ENCODE results near the gene SLC5A11.
"Not testable (repeated sequence)": the region's sequence is repeated elsewhere in the genome, so short reads cannot be mapped to it uniquely, and the experiment has no call there.

Gene SLC5A11

DNA sequence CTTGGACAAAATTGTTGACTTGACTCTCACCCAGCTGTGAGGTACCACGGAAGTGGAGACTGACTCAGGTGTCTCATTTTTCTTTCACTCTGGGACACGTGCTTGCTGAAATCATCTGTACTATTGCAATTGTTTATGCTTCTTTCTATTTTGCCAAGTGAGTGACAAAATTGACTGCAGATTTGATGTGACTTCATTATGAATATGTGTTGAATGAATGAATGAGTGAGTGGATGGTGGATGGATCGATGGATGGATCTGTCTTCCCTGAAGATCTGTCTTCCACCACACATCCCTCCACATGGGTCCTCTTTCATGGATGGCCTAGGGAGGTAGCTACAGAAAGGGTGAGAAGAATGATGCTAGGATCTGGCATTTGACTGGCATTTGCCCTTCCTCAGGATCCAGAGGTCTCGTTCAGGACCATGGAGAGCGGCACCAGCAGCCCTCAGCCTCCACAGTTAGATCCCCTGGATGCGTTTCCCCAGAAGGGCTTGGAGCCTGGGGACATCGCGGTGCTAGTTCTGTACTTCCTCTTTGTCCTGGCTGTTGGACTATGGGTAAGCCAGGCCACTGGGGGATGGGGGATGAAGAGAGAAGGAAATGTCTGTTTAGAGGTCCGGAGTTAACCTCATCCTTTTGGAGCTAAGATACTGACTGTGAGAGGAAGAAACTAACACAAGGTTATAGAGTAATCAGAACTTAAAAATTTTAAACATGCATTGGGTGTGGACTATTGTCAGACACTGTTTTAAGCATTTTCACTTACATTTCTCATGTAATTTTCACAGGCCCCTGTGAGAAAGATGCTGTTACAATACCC lies 12.7 kb downstream of the SLC5A11 start:
- DNase-seq (ENCODE audit: low spot score): peak; percentile 88

DNA sequence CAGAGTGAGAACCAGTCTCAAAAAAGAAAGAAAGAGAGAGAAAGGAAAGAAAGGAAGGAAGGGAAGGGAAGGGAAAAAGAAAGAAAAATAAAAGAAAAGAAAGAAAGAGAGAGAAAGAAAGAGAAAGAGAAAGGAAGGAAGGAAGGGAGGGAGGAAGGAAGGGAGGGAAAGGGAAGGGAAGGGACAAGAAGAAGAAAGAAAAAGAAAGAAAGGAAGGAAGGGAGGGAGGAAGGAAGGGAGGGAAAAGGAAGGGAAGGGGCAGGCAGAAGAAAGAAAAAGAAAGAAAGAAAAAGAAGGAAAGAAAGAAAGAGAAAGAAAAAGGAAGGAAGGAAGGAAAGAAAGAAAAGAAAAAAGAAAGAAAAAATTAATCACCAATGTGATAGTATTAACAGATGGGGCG lies 15.7 kb downstream of the SLC5A11 start:
- DNase-seq (ENCODE audit: low spot score): no peak

DNA sequence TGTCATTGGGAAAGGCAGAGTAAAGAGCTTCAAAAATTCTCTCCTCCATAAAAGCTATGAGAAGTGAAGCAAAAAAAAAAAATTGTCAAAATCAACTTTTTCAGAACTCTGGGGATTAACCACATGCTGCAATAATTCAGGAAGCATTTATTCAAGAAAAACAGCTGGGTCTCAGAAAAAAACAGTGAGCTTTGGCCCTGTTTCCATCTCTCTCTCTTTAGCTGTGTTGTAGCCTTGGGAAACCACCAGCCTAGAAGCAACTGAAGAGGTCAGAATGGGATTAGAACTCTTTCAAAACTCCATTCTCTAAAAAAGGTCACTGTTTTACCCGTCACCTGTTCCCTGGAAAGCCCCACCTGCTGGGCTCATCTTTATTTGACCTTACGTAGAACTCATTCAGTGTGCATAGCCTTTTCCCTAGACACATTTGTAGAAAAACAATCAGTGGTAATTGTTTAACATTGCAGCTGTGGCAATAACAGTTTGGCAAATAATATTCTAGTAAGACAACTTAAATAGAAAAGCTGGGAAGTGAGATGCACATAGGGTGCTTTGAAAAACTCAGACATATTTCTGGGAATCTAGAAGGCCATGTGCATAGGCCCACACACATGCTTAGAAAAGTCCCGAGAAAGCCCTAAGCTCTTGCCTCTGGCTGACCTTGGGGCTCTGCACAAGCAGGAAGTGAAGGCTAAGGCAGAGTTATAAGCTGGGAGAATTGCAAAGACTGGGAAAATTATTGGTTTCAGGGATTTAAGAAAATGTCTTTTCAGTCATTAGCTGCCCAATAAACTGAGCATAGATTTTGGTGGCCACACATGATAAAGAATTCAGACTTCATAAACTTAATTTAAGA lies 18.0 kb downstream of the SLC5A11 start:
- no peak for DNase-seq (ENCODE audit: low spot score)

DNA sequence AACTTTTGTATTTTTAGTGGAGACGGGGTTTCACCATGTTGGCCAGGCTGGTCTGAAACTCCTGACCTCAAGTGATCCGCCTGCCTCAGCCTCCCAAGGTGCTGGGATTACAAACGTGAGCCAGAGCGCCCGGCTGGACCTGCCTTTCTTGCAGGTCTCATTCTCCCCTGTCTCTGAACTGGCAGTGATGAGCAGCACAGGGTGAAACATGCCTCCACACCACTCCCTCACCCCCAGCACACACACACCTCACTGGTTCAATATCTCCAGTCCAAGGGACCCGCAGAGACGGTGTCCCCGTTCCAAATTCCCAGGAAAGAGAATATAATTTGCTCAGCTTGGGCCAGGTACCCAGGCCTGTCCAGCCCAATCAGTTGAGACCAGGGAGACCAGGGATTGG lies 23.3 kb downstream of the SLC5A11 start:
- no peak for DNase-seq (ENCODE audit: low spot score)

DNA sequence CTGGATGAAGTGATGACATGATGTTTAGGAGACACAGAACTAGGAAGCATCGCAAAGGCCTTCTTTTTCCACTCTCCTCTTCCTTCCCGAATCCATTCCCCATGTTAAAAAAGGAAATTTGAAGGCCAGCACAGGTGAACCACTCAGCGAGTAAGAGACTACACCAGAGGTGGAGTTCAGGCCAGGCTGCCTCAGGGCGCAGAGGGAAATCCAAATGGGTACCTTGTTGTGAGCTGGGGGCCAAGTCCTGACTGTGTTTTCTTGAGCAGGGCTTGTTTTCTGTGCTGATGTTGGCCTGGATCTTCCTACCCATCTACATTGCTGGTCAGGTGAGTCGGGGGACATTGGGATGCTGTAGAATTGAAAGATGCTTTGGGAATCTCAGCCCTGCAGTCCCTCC lies 26.1 kb downstream of the SLC5A11 start:
- no peak for DNase-seq (ENCODE audit: low spot score)

DNA sequence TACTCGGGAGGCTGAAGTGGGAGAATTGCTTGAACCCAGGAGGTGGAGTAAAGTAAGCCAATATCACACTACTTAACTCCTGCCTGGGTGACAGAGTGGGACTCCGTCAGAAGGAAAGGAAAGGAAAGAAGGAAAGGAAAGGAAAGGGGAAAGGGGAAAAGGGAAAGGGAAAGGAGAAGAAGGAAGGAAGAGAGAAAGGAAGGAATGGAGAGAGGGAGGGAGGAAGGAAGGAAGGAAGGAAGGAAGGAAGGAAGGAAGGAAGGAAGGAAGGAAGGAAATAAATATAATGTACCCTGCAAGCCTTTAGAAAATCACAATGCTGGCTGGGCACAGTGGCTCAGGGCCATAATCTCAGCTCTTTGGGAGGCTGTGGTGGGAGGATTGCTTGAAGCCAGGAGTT lies 27.3 kb downstream of the SLC5A11 start:
- no peak for DNase-seq (ENCODE audit: low spot score)

DNA sequence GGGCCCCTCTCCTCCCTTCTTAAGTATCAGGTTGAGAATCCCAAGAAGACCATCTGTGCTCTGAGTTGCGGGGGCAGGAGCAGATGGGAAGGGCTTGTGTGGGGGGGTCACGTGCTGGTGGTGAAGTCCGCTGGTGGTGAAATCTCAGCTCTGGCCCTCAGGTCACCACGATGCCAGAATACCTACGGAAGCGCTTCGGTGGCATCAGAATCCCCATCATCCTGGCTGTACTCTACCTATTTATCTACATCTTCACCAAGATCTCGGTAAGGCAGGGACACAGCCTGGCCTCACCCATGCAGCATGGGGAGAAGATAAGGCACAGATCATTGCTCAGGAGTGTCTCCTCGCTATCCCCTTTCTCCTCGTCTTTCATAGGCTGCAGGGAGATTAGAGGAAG lies 29.7 kb downstream of the SLC5A11 start:
- no peak for DNase-seq (ENCODE audit: low spot score)

DNA sequence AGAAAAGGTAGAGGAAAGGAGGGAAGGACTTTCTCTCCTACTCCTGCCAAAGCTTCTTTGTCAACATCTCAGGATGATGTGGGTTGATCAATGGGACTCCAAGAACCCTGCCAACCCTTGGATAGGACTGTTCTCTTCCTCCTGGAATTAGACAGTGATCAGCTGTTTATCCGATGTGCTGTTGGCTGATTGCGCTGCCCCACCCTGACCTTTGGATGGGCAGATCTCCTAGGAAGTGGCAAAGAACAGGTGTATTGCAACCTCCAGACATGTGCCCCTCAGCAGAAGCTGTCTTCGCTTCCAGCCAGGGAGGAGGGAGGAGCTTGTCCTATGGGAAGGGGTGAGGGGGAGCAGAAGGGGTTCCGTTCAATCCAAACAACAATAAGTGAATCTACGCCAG lies 30.5 kb downstream of the SLC5A11 start:
- DNase-seq (ENCODE audit: low spot score): no peak

DNA sequence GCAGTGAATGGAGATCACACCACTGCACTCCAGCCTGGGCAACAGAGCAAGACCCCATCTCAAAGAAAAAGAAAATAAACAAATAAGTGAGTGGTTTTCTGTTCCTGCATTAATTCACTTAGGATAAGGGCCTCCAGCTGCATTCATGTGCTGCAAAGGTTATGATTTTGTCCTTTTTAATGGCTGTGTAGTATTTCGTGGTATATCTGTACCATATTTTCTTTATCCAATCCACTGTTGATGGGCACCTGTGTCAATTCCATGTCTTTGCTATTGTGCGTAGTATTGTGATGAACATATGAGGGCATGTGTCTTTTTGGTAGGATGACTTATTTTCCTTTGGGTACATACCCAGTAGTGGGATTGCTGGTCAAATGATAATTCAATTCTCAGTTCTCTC lies 33.9 kb downstream of the SLC5A11 start:
- DNase-seq (ENCODE audit: low spot score): no peak

DNA sequence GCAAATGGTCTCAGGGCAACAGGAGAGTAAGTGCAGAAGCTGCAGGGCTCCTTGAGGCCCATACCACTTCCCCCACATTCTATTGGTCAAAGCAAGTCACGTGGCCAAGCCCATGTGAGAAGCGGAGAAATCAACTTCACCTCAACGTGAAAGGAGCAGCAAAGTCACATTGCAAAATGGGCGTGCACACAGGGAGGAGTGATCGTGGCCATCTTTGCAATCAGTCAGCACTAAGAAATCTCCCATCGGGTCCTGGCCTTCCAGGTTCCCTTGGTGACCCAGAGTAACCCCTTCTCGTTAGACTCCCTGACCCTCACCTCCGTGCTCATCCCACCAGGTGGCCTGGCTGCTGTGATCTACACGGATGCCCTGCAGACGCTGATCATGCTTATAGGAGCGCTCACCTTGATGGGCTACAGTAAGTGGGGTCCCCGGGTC lies 38.0 kb downstream of the SLC5A11 start:
- DNase-seq (ENCODE audit: low spot score): no peak

DNA sequence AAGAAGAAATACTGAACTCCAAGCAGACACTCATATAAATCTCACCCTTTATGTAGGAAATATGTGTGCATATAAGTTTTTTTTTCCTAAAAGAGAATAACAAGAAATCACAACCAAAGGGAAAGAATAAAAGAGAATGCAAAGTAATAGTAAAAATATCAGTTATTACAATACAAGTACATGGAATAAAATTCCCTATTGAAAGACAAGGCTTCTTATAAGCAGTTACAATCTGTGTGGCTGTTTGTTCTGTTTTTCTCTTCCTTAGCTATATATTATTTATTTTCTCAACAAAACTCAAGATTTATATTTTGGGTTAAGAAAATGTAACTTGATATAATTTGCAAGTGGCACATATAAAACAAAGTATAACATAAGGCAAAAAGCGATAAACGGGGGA lies 41.7 kb downstream of the SLC5A11 start:
- no peak for DNase-seq (ENCODE audit: low spot score)

DNA sequence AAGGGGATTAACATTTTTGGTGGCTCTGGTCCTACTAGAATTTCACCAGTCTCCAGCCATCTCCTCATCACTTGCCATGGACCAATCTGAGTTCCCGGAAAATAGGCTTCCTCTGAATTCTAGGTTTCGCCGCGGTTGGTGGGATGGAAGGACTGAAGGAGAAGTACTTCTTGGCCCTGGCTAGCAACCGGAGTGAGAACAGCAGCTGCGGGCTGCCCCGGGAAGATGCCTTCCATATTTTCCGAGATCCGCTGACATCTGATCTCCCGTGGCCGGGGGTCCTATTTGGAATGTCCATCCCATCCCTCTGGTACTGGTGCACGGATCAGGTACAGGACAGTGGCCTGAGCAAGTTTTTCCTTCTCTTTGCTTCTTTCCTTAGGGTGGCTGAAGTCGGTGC lies 45.0 kb downstream of the SLC5A11 start:
- DNase-seq (ENCODE audit: low spot score): no peak

DNA sequence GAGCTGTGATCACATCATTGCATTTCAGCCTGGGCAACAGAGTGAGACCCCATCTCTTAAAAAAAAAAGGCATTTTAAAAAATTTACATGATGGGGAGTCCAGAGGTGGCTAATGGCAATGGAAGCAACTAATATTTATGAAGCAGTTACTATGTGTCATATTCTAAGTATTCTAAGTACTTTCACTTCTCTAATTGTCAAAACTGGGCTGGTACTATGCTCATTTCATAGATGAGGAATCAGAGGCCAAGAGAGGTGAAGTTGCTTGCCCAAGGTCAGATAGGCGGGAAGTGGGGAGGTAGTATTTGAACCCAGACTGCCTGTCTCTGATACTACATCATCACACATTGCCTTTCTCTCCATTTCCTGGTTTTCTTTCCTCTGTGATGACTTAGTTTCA lies 50.7 kb downstream of the SLC5A11 start:
- DNase-seq (ENCODE audit: low spot score): no peak

DNA sequence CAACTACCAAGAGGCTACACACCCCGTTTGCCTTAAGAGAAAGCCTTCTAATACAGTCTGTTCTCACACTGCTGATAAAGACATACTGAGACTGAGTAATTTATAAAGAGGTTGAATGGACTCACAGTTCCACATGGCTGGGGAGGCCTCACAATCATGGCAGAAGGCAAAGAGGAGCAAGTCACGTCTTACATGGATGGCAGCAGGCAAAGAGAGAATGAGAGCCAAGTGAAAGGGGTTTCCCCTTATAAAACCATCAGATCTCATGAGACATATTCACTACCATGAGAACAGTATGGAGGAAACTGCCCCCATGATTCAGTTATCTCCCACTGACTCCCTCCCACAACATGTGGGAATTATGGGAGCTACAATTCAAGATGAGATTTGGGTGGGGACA lies 51.8 kb downstream of the SLC5A11 start:
- DNase-seq (ENCODE audit: low spot score): not testable (repeated sequence)

DNA sequence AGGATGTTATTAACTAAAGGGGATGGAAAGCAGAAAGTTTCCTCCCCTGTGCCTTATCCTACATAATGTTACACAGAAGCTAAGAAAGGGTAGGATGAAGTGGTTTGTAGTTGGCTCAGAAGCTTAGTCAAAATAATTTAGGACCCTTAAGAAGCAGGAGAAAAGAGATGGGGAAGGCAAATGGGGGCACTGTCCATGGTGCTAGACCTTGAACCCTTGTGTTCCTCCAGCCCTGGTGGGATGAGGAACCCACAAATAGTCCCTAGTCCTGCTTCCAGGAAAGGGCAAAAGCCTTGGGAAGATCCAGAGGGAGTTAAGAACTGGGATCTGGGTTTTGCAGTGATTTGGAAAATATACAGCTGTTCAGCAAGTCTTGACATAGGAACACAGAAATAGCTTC lies 54.5 kb downstream of the SLC5A11 start:
- DNase-seq (ENCODE audit: low spot score): peak; percentile 38

DNA sequence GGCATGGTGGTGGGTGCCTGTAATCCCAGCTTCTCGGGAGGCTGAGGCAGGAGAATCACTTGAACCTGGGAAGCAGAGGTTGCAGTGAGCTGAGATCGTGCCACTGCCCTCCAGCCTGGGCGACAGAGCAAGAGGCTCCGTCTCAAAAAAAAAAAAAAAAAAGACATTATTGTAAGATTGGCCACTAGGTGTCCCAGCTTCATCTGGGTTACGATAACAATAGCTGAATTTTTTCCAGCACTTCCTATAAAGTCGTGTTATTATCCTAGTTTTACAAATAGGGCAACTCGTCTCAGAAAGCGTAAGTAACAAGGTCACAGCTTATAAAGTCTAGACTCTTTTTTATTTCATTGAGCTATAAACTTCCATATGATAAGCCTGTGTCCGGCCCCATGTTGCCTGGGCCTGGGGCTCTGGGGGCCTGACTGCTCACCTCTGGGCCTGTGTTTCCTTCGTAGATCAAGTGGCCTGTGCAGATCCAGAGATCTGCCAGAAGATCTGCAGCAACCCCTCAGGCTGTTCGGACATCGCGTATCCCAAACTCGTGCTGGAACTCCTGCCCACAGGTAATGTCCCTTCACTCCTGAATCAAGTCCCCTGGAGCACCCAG lies 60.5 kb downstream of the SLC5A11 start:
- no peak for DNase-seq (ENCODE audit: low spot score)

DNA sequence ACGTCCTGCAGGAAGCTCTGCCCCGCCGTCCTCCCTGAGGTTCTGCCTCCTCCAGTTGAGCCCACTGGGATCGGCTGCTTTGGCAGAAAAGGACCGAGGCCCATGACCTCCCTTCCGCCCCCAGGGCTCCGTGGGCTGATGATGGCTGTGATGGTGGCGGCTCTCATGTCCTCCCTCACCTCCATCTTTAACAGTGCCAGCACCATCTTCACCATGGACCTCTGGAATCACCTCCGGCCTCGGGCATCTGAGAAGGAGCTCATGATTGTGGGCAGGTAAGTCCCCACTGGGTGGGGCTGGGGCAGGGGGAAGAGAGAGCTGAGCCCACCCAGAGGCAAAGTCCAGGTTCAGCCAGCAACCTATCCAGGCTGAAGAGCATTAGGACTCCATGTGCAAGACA lies 61.1 kb downstream of the SLC5A11 start:
- DNase-seq (ENCODE audit: low spot score): no peak

DNA sequence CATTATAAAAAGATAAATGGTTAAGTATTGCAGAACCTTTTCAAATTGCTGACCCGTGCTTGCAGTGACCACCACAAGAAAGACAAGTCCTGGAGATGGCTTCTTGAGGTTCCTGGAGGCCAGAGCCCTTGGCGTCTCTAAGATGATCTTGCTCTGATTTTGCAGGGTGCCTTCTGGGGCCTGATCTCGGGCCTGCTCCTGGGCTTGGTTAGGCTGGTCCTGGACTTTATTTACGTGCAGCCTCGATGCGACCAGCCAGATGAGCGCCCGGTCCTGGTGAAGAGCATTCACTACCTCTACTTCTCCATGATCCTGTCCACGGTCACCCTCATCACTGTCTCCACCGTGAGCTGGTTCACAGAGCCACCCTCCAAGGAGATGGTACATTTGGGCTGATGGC lies 63.0 kb downstream of the SLC5A11 start:
- DNase-seq (ENCODE audit: low spot score): no peak

DNA sequence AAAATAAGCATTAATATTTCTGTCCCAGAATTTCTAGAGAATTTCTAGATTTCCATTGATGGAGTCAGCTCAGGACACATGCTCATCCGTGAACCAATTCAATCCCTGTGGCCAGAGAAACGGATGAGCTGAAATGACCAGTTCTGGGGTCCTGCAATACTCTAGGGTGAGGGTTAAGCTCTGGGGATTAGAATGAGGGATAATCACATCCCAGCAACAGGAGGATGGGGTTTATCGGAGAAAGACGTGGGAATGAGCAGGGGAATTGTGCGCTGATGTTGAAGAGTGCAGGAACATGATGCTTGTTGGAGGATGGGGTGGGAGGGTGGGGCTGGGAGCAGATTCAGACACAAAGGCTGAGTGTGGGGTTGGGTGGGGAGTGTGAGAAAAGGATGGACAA lies 64.1 kb downstream of the SLC5A11 start:
- no peak for DNase-seq (ENCODE audit: low spot score)

DNA sequence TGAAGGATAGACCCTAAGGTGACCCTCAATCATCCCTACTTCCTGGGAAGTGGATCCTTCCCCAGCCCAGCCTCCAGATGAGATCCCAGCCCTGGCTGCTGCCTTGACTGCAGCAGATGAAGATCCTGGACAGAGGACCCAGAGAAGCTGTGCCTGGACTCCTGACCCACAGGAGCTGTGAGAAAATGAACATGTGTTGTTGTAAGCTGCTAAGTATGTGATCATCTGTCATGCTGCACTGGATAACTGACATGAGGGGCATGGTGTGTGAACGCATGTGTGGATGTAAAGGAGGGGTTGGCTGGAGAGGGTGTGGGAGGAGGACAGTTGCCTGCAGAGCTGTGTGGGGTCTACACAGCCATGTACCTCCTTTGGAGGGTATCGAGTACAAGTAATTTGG lies 69.3 kb downstream of the SLC5A11 start:
- DNase-seq (ENCODE audit: low spot score): no peak

DNA sequence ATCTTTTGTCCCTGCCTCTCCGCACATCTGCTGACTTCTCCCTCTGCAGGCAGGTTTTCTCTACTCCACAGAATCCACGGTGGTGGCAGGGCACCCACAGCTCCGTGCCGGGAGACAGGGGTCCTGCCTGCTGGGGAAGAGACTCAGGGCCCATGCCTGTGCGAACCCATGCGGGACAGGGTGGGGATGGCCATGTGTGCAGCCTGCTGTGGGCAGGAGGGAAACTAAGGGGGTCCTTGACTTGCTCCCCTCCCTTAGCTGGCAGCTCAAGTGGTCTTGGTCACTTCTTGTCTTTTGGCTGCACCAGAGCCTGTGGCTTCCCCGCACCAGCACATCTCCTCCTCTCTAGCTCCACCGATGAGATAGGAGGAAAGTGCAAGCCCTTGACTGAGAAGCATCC lies 69.8 kb downstream of the SLC5A11 start:
- no peak for DNase-seq (ENCODE audit: low spot score)

DNA sequence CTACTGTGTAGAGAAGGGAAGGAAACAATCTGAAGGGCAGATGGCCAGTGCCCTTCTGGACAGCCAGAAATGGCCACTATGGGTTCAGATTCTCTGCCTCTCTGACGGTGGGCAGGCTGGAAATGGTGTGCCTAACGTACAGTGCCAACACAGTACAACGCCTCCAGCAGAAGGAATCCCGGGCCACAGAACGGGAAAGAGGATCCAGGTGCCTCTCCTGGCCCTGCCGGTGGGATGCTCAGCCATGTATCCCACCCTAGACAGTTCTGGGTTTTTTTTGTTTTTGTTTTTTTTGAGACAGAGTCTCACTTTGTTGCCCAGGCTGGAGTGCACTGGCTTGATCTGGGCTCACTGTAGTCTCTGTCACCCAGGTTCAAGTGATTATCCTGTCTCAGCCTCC lies 71.5 kb downstream of the SLC5A11 start:
- DNase-seq (ENCODE audit: low spot score): no peak

DNA sequence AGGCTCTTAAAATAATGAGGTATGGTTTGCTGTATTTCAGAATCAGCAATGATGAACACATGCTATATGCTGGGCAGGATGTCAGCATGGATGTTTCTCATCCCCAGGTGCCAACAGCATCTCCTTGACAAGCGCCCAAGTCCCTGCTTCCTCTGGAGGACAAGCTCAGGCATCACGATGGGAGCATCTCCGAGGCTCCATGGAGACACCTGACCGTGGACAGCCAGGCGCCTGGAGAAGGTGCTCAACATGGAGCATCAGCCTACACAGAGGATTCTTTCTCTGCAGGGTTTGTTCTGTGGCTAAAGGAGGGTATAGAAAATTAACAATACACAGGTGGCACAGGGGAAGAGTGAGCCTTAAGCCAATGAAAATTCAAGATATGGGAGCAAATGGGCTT lies 72.1 kb downstream of the SLC5A11 start:
- DNase-seq (ENCODE audit: low spot score): no peak

All from iPS-NIHi11 (cell line).